Measurements from ENCODE around the gene SDF2L1.
"Not testable (repeated sequence)": the region's sequence is repeated elsewhere in the genome, so short reads cannot be mapped to it uniquely, and the experiment has no call there.

The SDF2L1 gene

GRCh38 chr22:21686634-21687393 lies 44.7 kb downstream of the SDF2L1 start:
- DNase-seq (ENCODE audit: low read depth) = no peak

GRCh38 chr22:21687685-21688259 lies 45.7 kb downstream of the SDF2L1 start:
- no peak for DNase-seq (ENCODE audit: low read depth)

GRCh38 chr22:21688341-21688705 lies 46.2 kb downstream of the SDF2L1 start:
- no peak for DNase-seq (ENCODE audit: low read depth)

GRCh38 chr22:21688706-21689381 lies 46.7 kb downstream of the SDF2L1 start:
- no peak for DNase-seq (ENCODE audit: low read depth)

- no peak for DNase-seq (ENCODE audit: low read depth)
These were observed 48.3 kb downstream of the SDF2L1 start for GRCh38 chr22:21690401-21690801.

- DNase-seq (ENCODE audit: low read depth) = no peak
These were observed 49.7 kb downstream of the SDF2L1 start for GRCh38 chr22:21691816-21692215.

GRCh38 chr22:21692856-21693255 lies 50.8 kb downstream of the SDF2L1 start:
- not testable (repeated sequence) for DNase-seq (ENCODE audit: low read depth)

GRCh38 chr22:21693333-21693998 lies 51.4 kb downstream of the SDF2L1 start:
- no peak for DNase-seq (ENCODE audit: low read depth)
